HEK293 (cell line): ENCODE measurements around the gene NXN.

Experiments
- CTCF ChIA-PET: fragments of 350-600 bp; formaldehyde crosslinking; extraction: SDS; loops from one replicate; lab custom pipeline; 2021; ENCODE audit warnings: antibody characterized with exemption; lab: Yijun Ruan, JAX
- POLR2A ChIA-PET: fragments of 300-600 bp; formaldehyde crosslinking; extraction: SDS; loops from one replicate; lab custom pipeline; 2020; ENCODE audit warnings: antibody characterized with exemption, inconsistent platforms; lab: Yijun Ruan, JAX
- H3K27ac ChIP-seq: fragments of 200-500 bp; sonication (Bioruptor generic); 2 replicates; pipeline ENCODE4 v1.5.1; 2014; ENCODE audit warnings: low read depth, low read length, control low read depth, inconsistent platforms; ENCODE audit errors: extremely low read depth
- H3K36me3 ChIP-seq, 2 experiments: fragments of 200-500 bp in 1 of 2; sonication (Bioruptor generic) in 1 of 2; 1 replicate in 1 of 2; 2 replicates in 1 of 2; pipeline ENCODE4 v1.5.1; 2014 to 2017; ENCODE audit warnings: inconsistent platforms in 2 of 2, low read length in 2 of 2; ENCODE audit not compliant: control insufficient read depth in 2 of 2, insufficient read depth in 1 of 2
- H3K4me1 ChIP-seq: fragments of 200-500 bp; sonication (Bioruptor generic); 2 replicates; pipeline ENCODE4 v1.5.1; 2014; ENCODE audit warnings: mild to moderate bottlenecking, low read length, inconsistent platforms; ENCODE audit not compliant: control insufficient read depth, insufficient read depth
- H3K4me3 ChIP-seq: 2 replicates; pipeline ENCODE4 v1.5.1; 2011; ENCODE audit warnings: low read depth, mild to moderate bottlenecking, control low read depth, low read length, moderate library complexity
- H3K9me3 ChIP-seq: fragments of 200-500 bp; sonication (Bioruptor generic); 2 replicates; pipeline ENCODE4 v1.5.1; 2014; ENCODE audit warnings: low read depth, low read length, inconsistent platforms; ENCODE audit not compliant: control insufficient read depth, insufficient read depth
- GFI1B ChIP-seq: fragments of 450-650 bp; formaldehyde crosslinking; IDR thresholded peaks from 2 replicates; pipeline ENCODE4 v1.5.1; 2016; ENCODE audit warnings: missing biosample characterization, missing genetic modification characterization
- GLI2 ChIP-seq: fragments of 450-650 bp; formaldehyde crosslinking; IDR thresholded peaks from 2 replicates; pipeline ENCODE4; 2017; ENCODE audit warnings: missing biosample characterization, missing genetic modification characterization, low read depth, borderline replicate concordance
- GLIS2 ChIP-seq: fragments of 450-650 bp; formaldehyde crosslinking; IDR thresholded peaks from 2 replicates; pipeline ENCODE4 v1.5.1; 2016; ENCODE audit warnings: missing biosample characterization, missing genetic modification characterization
- KLF16 ChIP-seq: fragments of 450-650 bp; formaldehyde crosslinking; IDR thresholded peaks from 2 replicates; pipeline ENCODE4 v1.5.1; 2017; ENCODE audit warnings: missing biosample characterization, missing genetic modification characterization
- KLF8 ChIP-seq: fragments of 450-650 bp; formaldehyde crosslinking; IDR thresholded peaks from 2 replicates; pipeline ENCODE4 v1.5.1; 2016; ENCODE audit warnings: missing biosample characterization, missing genetic modification characterization
- KLF9 ChIP-seq: fragments of 450-650 bp; formaldehyde crosslinking; IDR thresholded peaks from 2 replicates; pipeline ENCODE4 v1.5.1; 2016; ENCODE audit warnings: missing biosample characterization, missing genetic modification characterization, low read depth
- SP3 ChIP-seq: fragments of 450-650 bp; formaldehyde crosslinking; IDR thresholded peaks from 2 replicates; pipeline ENCODE4 v1.5.1; 2016; ENCODE audit warnings: missing biosample characterization, missing genetic modification characterization
- TRIM28 ChIP-seq: IDR thresholded peaks from 2 replicates; pipeline ENCODE4 v1.6.1; 2011; ENCODE audit warnings: low read length, control low read depth, borderline replicate concordance
- YY2 ChIP-seq: fragments of 450-650 bp; formaldehyde crosslinking; IDR thresholded peaks from 2 replicates; pipeline ENCODE4 v1.5.1; 2016; ENCODE audit warnings: missing biosample characterization, missing genetic modification characterization
- ZBTB17 ChIP-seq: fragments of 450-650 bp; formaldehyde crosslinking; IDR thresholded peaks from 2 replicates; pipeline ENCODE4 v1.5.1; 2016; ENCODE audit warnings: missing biosample characterization, missing genetic modification characterization
- ZBTB49 ChIP-seq: fragments of 450-650 bp; formaldehyde crosslinking; IDR thresholded peaks from 2 replicates; pipeline ENCODE4 v1.5.1; 2016; ENCODE audit warnings: missing biosample characterization, missing genetic modification characterization, low read depth
- ZBTB8A ChIP-seq: fragments of 450-650 bp; formaldehyde crosslinking; IDR thresholded peaks from 2 replicates; pipeline ENCODE4 v1.5.1; 2016; ENCODE audit warnings: missing biosample characterization, missing genetic modification characterization
- ZNF138 ChIP-seq: fragments of 450-650 bp; formaldehyde crosslinking; IDR thresholded peaks from 2 replicates; pipeline ENCODE4 v1.5.1; 2016; ENCODE audit warnings: missing biosample characterization, missing genetic modification characterization, borderline replicate concordance
- ZNF23 ChIP-seq: fragments of 450-650 bp; formaldehyde crosslinking; IDR thresholded peaks from 2 replicates; pipeline ENCODE4 v1.5.1; 2016; ENCODE audit warnings: missing biosample characterization, missing genetic modification characterization, borderline replicate concordance
- ZNF366 ChIP-seq: fragments of 450-650 bp; formaldehyde crosslinking; conservative IDR thresholded peaks from 2 replicates; pipeline ENCODE4 v1.5.1; 2016; ENCODE audit warnings: missing biosample characterization, missing genetic modification characterization
- ZNF37A ChIP-seq: fragments of 450-650 bp; IDR thresholded peaks from 2 replicates; pipeline ENCODE4 v1.5.1; 2018; ENCODE audit warnings: missing biosample characterization, missing genetic modification characterization
- ZNF473 ChIP-seq: fragments of 450-650 bp; formaldehyde crosslinking; IDR thresholded peaks from 2 replicates; pipeline ENCODE4 v1.5.1; 2017; ENCODE audit warnings: missing biosample characterization, missing genetic modification characterization
- ZNF521 ChIP-seq: fragments of 450-650 bp; formaldehyde crosslinking; IDR thresholded peaks from 2 replicates; pipeline ENCODE4 v1.5.1; 2017; ENCODE audit warnings: missing biosample characterization, mild to moderate bottlenecking, missing genetic modification characterization
- ZNF660 ChIP-seq: fragments of 450-650 bp; IDR thresholded peaks from 2 replicates; pipeline ENCODE4 v1.5.1; 2018; ENCODE audit warnings: missing biosample characterization, mild to moderate bottlenecking, missing genetic modification characterization
- ZNF664 ChIP-seq: fragments of 450-650 bp; formaldehyde crosslinking; IDR thresholded peaks from 2 replicates; pipeline ENCODE4 v1.5.1; 2016; ENCODE audit warnings: missing biosample characterization, missing genetic modification characterization
- ZNF707 ChIP-seq: fragments of 450-650 bp; formaldehyde crosslinking; IDR thresholded peaks from 2 replicates; pipeline ENCODE4 v1.5.1; 2016; ENCODE audit warnings: missing biosample characterization, missing genetic modification characterization
- ZNF768 ChIP-seq: fragments of 450-650 bp; formaldehyde crosslinking; IDR thresholded peaks from 2 replicates; pipeline ENCODE4 v1.5.1; 2018; ENCODE audit warnings: missing biosample characterization, mild to moderate bottlenecking, missing genetic modification characterization
- TF ChIP-seq, protein P1 (sequence below): fragments of 450-650 bp; formaldehyde crosslinking; IDR thresholded peaks from 2 replicates; pipeline ENCODE4 v1.5.1; 2016; ENCODE audit warnings: missing biosample characterization, missing genetic modification characterization
- TF ChIP-seq, protein P2 (sequence below): fragments of 450-650 bp; formaldehyde crosslinking; IDR thresholded peaks from 2 replicates; pipeline ENCODE4 v1.5.1; 2016; ENCODE audit warnings: missing biosample characterization, missing genetic modification characterization
- TF ChIP-seq, protein P3 (sequence below): fragments of 450-650 bp; formaldehyde crosslinking; IDR thresholded peaks from 2 replicates; pipeline ENCODE4 v1.5.1; 2016; ENCODE audit warnings: missing biosample characterization, missing genetic modification characterization

Gene NXN

DNA sequence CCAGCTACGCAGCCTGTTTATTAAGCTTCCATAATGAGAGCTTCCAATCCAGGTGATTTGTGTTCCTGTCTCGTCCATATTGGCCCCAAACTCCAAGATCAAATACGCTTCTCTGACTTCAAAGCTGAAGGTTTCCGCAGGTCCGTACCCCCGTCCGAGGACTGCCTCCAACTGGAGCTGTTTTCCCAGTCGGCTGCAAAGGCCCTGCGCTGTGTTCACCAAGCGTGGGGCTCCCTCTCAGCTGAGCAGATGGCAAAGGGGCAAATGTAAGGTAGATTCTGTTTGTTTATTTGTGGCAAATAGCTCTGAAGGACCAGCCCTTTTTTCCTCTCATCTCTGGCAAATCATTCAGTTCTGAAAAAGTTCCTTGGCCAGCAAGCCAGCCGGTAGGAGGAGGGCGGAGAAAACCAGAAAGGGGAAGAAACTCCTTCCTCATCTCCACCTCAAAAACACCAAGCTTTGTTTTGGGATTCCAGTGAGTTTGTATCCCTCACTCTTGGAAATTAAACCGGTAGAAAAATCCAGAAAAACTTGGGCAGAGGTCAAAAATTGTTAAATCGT, 35.2 kb downstream of the NXN start:
- H3K9me3 ChIP-seq, result no peaks in the 10 kb centered on the region
- ChIA-PET POLR2A (interaction anchor here (1.3 to 1.8 kb wide), 2 partner anchors 16 to 37 kb away, joined by 3 to 8 read pairs; no protein-coding TSS in a partner anchor), CTCF (interaction anchor here (0.6 to 1.2 kb wide), 3 partner anchors 11 to 224 kb away, joined by 3 to 5 read pairs (median 3); no protein-coding TSS in a partner anchor)
- no peaks in the 10 kb centered on the region; the same call in 1 of the 2 replicates for H3K4me1 ChIP-seq
- TF ChIP-seq ZNF768 (no peak), ZNF707 (tag by site-specific recombination) (no peak), GLIS2 (no peak), TRIM28 (no peak), ZBTB49 (tag by site-specific recombination) (no peak), ZNF521 (tag by site-specific recombination) (no peak), ZBTB8A (tag by site-specific recombination) (no peak), ZNF473 (tag by site-specific recombination) (no peak), ZNF138 (no peak)
- TF ChIP-seq, protein P1, sequence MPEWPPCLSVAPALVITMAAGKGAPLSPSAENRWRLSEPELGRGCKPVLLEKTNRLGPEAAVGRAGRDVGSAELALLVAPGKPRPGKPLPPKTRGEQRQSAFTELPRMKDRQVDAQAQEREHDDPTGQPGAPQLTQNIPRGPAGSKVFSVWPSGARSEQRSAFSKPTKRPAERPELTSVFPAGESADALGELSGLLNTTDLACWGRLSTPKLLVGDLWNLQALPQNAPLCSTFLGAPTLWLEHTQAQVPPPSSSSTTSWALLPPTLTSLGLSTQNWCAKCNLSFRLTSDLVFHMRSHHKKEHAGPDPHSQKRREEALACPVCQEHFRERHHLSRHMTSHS (tag by site-specific recombination), result no peak
- H3K27ac ChIP-seq, result no peak overlapping the region
- no peak overlapping the region for H3K4me3 ChIP-seq
- H3K36me3 ChIP-seq, result no peaks in the 10 kb centered on the region

DNA sequence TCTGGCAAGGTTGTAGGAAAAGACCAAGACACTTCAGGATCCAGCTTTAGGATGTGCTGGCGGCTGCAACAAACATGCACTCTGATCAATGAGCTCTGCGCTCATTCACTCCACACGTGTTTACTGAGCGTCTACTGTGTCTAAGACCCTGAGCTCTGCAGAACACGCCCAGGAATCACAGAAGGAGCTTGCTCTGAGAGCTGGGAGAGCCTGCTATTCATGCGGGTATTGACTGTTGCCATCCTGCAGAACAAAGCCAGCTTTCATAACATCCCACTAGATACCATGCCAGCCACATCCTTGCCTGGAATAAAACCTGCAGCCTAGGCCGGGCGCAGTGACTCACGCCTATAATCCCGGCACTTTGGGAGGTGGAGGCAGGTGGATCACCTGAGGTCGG, 44.1 kb downstream of the NXN start:
- POLR2A ChIA-PET, result no interaction called here
- H3K27ac ChIP-seq, result no peak overlapping the region
- CTCF ChIA-PET, result interaction anchor here (0.8 to 2.2 kb wide), 3 partner anchors 16 to 55 kb away, joined by 3 to 6 read pairs (median 3); no protein-coding TSS in a partner anchor
- peaks cover 11% of the 10 kb centered on the region for H3K4me1 ChIP-seq
- TF ChIP-seq ZNF664 (tag by site-specific recombination) (no peak), GFI1B (tag by site-specific recombination) (no peak), YY2 (tag by site-specific recombination) (no peak), ZBTB17 (tag by site-specific recombination) (peak; percentile 42)
- no peaks in the 10 kb centered on the region; a peak in 1 of 3 replicates for H3K36me3 ChIP-seq
- no peaks in the 10 kb centered on the region for H3K9me3 ChIP-seq
- H3K4me3 ChIP-seq, result no peak overlapping the region

- Histone ChIP-seq H3K4me1 (peaks cover 11% of the 10 kb centered on the region), H3K4me3 (peak overlapping the region; percentile 0; the same call in 1 of the 2 replicates), H3K36me3 (no peaks in the 10 kb centered on the region; a peak in 1 of 3 replicates), H3K9me3 (no peaks in the 10 kb centered on the region), H3K27ac (peak overlapping the region; percentile 35)
- ChIA-PET CTCF (interaction anchor here (0.6 to 1.6 kb wide), 10 partner anchors 8 to 248 kb away, joined by 3 to 6 read pairs (median 3); partner anchors contain the start of gene TIMM22), POLR2A (interaction anchor here (0.7 to 1.5 kb wide), 7 partner anchors 18 to 152 kb away, joined by 3 to 12 read pairs (median 4); partner anchors contain the start of genes GLOD4, NXN and TIMM22)
- peak; percentile 23; the same call in 1 of the 2 replicates for TF ChIP-seq KLF9 (tag by site-specific recombination)
- no peak for TF ChIP-seq ZNF660 (tag by site-specific recombination)
- peak; percentile 94 for TF ChIP-seq ZNF366 (tag by site-specific recombination)
- TF ChIP-seq, protein P2, sequence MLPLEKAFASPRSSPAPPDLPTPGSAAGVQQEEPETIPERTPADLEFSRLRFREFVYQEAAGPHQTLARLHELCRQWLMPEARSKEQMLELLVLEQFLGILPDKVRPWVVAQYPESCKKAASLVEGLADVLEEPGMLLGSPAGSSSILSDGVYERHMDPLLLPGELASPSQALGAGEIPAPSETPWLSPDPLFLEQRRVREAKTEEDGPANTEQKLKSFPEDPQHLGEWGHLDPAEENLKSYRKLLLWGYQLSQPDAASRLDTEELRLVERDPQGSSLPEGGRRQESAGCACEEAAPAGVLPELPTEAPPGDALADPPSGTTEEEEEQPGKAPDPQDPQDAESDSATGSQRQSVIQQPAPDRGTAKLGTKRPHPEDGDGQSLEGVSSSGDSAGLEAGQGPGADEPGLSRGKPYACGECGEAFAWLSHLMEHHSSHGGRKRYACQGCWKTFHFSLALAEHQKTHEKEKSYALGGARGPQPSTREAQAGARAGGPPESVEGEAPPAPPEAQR (tag by site-specific recombination), result no peak
- peak; percentile 90 for TF ChIP-seq KLF8 (tag by site-specific recombination)
- TF ChIP-seq GLI2, result no peak; the same call in 1 of the 2 replicates
- TF ChIP-seq KLF16 (tag by site-specific recombination), result peak; percentile 87
- TF ChIP-seq ZNF37A (tag by site-specific recombination), result no peak
- no peak for TF ChIP-seq ZNF23 (tag by site-specific recombination)
- TF ChIP-seq SP3 (tag by site-specific recombination), result no peak
- TF ChIP-seq, protein P3, sequence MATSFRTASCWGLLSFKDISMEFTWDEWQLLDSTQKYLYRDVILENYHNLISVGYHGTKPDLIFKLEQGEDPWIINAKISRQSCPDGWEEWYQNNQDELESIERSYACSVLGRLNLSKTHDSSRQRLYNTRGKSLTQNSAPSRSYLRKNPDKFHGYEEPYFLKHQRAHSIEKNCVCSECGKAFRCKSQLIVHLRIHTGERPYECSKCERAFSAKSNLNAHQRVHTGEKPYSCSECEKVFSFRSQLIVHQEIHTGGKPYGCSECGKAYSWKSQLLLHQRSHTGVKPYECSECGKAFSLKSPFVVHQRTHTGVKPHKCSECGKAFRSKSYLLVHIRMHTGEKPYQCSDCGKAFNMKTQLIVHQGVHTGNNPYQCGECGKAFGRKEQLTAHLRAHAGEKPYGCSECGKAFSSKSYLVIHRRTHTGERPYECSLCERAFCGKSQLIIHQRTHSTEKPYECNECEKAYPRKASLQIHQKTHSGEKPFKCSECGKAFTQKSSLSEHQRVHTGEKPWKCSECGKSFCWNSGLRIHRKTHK (tag by site-specific recombination), result no peak
Observed at GRCh38 chr17:933312-934073, 46.1 kb downstream of the NXN start.
